Neuron (in vitro differentiated cells): Measurements from ENCODE around the gene ZNF366.

ENCODE experiments used
- H2AFZ ChIP-seq: one replicate; pipeline ENCODE4 v1.6.1; 2013; ENCODE audit warnings: low read depth, mild to moderate bottlenecking, inconsistent platforms, low read length, moderate library complexity
- H3K27me3 ChIP-seq: one replicate; pipeline ENCODE4 v1.6.1; 2013; ENCODE audit warnings: low read length; ENCODE audit not compliant: insufficient read depth
- H3K36me3 ChIP-seq: one replicate; pipeline ENCODE4 v1.6.1; 2013; ENCODE audit warnings: low read length; ENCODE audit not compliant: insufficient read depth
- H3K4me1 ChIP-seq: one replicate; pipeline ENCODE4 v1.6.1; 2013; ENCODE audit warnings: low read length; ENCODE audit not compliant: insufficient read depth
- H3K4me3 ChIP-seq: 2 replicates; pipeline ENCODE4 v1.5.1; 2013; ENCODE audit warnings: mild to moderate bottlenecking, low read length, moderate library complexity
- H3K9me3 ChIP-seq: one replicate; pipeline ENCODE4 v1.6.1; 2013; ENCODE audit warnings: low read length

Gene ZNF366

GRCh38 chr5:72478276-72478675 is 28.9 kb downstream of the ZNF366 start:
- no peaks in the 10 kb centered on the region for H3K9me3 ChIP-seq
- no peak overlapping the region for H3K4me3 ChIP-seq
- H3K27me3 ChIP-seq, result no peaks in the 10 kb centered on the region
- no peaks in the 10 kb centered on the region for H3K36me3 ChIP-seq
- H3K4me1 ChIP-seq, result peaks cover 31% of the 10 kb centered on the region
- no peak overlapping the region for H2AFZ ChIP-seq

DNA sequence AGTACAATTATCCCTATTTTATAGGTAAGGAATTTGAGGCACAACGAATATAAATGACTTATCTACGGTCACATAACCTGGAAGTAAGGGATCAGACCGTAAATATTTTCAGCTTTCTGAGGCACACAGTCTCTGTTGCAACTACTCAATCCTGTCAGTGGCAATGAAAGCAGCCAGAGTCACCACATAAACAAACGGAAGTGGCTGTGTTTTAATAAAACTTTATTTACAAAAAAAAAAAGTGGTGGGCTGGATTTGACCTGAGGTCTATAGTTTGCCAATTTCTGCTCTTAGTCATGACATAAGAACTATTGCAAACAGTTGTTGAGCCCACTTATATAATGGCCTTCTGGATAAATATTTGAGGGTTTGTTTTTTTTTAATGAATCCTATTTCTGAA is 29.6 kb downstream of the ZNF366 start:
- Histone ChIP-seq H3K4me1 (peaks cover 37% of the 10 kb centered on the region), H3K36me3 (no peaks in the 10 kb centered on the region), H3K9me3 (no peaks in the 10 kb centered on the region), H3K27me3 (no peaks in the 10 kb centered on the region), H3K4me3 (no peak overlapping the region), H2AFZ (no peak overlapping the region)

- Histone ChIP-seq H3K4me3 (no peak overlapping the region), H3K27me3 (no peaks in the 10 kb centered on the region), H3K4me1 (peaks cover 38% of the 10 kb centered on the region), H3K9me3 (no peaks in the 10 kb centered on the region), H3K36me3 (no peaks in the 10 kb centered on the region), H2AFZ (no peak overlapping the region)
These were observed 30.0 kb downstream of the ZNF366 start for GRCh38 chr5:72477176-72477575.

DNA sequence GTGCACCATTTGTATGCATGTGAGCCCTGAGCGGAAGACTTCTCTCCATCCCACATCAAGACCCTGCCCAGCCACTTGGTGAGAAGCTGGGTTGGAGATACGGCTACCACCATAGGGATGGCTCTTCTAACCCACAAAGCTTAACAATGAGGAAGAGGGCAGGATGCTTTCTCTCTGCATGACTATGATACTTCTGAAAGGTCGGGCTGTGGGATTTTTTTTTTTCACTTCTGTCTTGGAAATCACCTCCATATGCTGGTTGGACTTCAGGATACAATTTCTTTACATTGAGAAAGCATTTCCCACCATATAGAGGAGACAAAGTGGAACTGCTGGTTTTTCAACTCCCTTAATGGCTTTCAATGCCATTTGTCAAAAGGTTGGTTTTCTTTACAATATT is 30.5 kb downstream of the ZNF366 start:
- Histone ChIP-seq H3K9me3 (no peaks in the 10 kb centered on the region), H3K36me3 (no peaks in the 10 kb centered on the region), H3K27me3 (no peaks in the 10 kb centered on the region)

DNA sequence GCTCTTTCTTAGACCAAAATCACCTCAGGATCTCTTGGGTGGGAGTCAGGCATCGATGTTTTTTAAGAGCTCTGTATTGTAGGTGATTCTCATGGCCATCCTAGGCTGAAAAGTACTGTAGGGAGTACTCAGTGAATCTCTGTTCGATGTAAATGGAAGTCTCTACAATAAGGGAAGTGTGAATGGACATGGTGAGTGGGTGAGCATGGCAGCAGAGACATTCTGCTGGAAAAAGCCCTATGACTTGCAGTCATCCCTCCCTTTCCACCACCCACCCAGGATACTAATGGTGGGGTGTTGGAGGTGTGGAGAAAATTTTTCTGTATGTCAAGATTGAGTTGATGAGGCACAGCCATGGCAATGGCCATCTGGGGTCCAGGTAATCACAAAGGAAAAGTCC is 30.9 kb downstream of the ZNF366 start:
- Histone ChIP-seq H3K4me1 (peaks cover 38% of the 10 kb centered on the region), H2AFZ (no peak overlapping the region), H3K36me3 (no peaks in the 10 kb centered on the region), H3K4me3 (no peak overlapping the region), H3K9me3 (no peaks in the 10 kb centered on the region), H3K27me3 (no peaks in the 10 kb centered on the region)

More for the DNA sequence above, 30.5 kb downstream of the ZNF366 start:
- Histone ChIP-seq H2AFZ (no peak overlapping the region), H3K4me1 (peaks cover 38% of the 10 kb centered on the region), H3K4me3 (no peak overlapping the region)

DNA sequence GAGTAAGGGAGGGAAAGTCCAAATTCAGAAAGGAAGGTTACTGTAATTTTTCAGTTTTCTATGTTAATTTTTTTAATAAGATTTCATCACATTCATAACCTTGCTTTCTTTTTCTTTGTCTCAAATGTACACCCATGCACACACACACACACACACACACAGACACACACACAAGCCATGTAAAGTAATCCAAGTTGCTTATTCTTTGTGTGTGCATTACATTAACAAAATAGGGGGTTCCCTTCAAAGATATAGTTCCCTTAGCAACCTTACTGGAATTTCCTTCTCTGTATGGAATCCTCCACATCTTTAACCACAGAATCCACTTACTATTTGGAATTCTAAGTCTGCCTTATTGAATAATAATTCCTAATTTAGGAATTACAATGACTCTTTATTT is 32.7 kb downstream of the ZNF366 start:
- H3K36me3 ChIP-seq, result no peaks in the 10 kb centered on the region
- H3K4me1 ChIP-seq, result peaks cover 31% of the 10 kb centered on the region
- no peak overlapping the region for H3K4me3 ChIP-seq
- H3K9me3 ChIP-seq, result no peaks in the 10 kb centered on the region
- peak overlapping the region; percentile 39 for H2AFZ ChIP-seq
- no peaks in the 10 kb centered on the region for H3K27me3 ChIP-seq

GRCh38 chr5:72474046-72474500 is 33.1 kb downstream of the ZNF366 start:
- no peak overlapping the region for H3K4me3 ChIP-seq
- no peaks in the 10 kb centered on the region for H3K9me3 ChIP-seq

DNA sequence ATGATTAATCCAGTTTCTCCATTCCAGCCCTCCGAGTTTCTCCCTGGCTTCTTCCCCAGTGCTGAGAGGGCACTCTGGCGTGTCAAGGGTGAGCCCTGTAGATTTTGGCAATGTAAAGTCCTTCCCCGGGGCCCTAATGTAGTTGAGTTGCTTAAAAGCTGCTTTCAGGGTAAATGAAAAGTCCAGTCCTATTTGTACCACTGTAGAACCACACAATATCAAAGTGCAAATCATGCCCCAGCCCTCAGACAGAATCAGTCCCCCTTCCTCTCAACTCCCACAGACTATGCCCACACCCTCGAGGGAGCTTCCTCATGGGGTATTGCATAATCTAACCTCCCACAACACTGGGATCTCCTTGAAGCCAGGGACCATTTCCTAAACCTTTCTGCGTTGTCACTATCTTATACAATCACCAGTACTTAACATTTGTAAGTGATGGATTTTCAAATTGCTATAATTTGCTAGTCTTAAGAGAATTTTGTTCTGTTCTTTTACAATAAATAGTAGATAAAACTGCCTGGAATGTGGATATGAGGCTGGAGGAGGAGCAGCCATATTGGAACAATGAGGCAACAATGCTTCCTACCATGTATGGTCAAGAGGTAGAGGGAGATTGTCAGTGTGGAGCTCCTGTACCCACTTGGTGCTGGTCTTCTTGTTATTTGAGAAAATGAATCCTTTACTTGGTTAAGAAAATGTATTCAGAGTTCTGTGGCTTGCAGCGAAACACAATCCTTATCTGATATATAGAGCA is 34.4 kb downstream of the ZNF366 start:
- H2AFZ ChIP-seq, result no peak overlapping the region
- peaks cover 31% of the 10 kb centered on the region for H3K4me1 ChIP-seq
- no peaks in the 10 kb centered on the region for H3K27me3 ChIP-seq
- H3K36me3 ChIP-seq, result no peaks in the 10 kb centered on the region
- no peaks in the 10 kb centered on the region for H3K9me3 ChIP-seq
- H3K4me3 ChIP-seq, result no peak overlapping the region

More at GRCh38 chr5:72474046-72474500, 33.1 kb downstream of the ZNF366 start:
- peak overlapping the region; percentile 39 for H2AFZ ChIP-seq
- no peaks in the 10 kb centered on the region for H3K36me3 ChIP-seq
- no peaks in the 10 kb centered on the region for H3K27me3 ChIP-seq
- peaks cover 31% of the 10 kb centered on the region for H3K4me1 ChIP-seq

- no peak overlapping the region for H3K4me3 ChIP-seq
- H3K36me3 ChIP-seq, result no peaks in the 10 kb centered on the region
- peaks cover 31% of the 10 kb centered on the region for H3K4me1 ChIP-seq
- H3K27me3 ChIP-seq, result no peaks in the 10 kb centered on the region
- no peaks in the 10 kb centered on the region for H3K9me3 ChIP-seq
- H2AFZ ChIP-seq, result no peak overlapping the region
These were observed 35.2 kb downstream of the ZNF366 start for GRCh38 chr5:72472031-72472430.

DNA sequence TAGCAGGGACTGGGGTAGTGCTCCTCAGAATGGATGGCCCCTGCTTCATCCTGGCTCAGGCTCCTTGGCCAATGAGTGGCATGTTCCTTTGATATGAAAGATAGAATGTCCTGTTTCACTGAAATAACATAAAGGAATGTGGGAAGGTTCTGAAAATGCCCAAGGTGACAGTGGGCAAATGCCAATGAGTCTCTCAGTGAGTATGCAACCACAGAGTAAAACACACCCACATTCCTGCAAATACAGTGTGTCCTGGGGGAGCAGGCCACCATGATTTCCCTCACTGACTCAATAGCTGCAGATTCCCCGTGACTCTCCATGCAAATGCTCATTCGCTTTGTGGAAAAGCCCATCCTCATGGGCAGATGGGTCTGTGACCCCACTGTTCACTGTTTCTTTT is 36.4 kb downstream of the ZNF366 start:
- Histone ChIP-seq H2AFZ (no peak overlapping the region), H3K9me3 (no peaks in the 10 kb centered on the region), H3K27me3 (no peaks in the 10 kb centered on the region), H3K4me3 (no peak overlapping the region), H3K4me1 (peaks cover 31% of the 10 kb centered on the region), H3K36me3 (no peaks in the 10 kb centered on the region)

- H3K4me3 ChIP-seq, result no peak overlapping the region
- no peaks in the 10 kb centered on the region for H3K27me3 ChIP-seq
- no peaks in the 10 kb centered on the region for H3K9me3 ChIP-seq
- H3K4me1 ChIP-seq, result peaks cover 10% of the 10 kb centered on the region
- H2AFZ ChIP-seq, result no peak overlapping the region
- H3K36me3 ChIP-seq, result no peaks in the 10 kb centered on the region
These were observed 38.6 kb downstream of the ZNF366 start for GRCh38 chr5:72468606-72469005.

DNA sequence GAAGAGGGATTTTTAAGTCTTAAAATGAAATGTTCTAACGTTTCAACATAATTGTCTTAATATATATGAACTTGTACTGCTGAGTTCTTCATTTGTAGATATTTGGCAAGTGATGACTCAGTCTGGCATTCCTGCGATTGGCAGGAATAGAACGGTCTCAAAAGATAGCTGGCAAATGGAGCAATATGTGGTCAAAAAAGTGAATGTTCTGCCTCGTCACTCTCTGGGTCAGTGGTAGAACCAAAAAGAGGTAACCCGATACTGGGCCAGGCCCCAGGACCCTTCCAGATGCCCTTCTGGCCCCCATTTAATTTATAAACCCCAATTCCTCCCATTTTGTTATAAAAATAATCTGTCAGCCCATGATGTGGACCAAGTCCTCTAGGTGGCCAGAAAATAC is 39.2 kb downstream of the ZNF366 start:
- no peaks in the 10 kb centered on the region for H3K9me3 ChIP-seq
- H3K4me3 ChIP-seq, result no peak overlapping the region
- H2AFZ ChIP-seq, result no peak overlapping the region
- peaks cover 4% of the 10 kb centered on the region for H3K4me1 ChIP-seq
- no peaks in the 10 kb centered on the region for H3K36me3 ChIP-seq
- H3K27me3 ChIP-seq, result no peaks in the 10 kb centered on the region

- Histone ChIP-seq H3K36me3 (no peaks in the 10 kb centered on the region), H3K27me3 (no peaks in the 10 kb centered on the region), H3K4me3 (no peak overlapping the region), H3K4me1 (no peaks in the 10 kb centered on the region), H2AFZ (no peak overlapping the region), H3K9me3 (no peaks in the 10 kb centered on the region)
These were observed 39.7 kb downstream of the ZNF366 start for GRCh38 chr5:72467461-72467860.
